Activated CD4-positive, alpha-beta T cell treated with anti-CD3 and anti-CD28 coated beads, Interleukin-2, amount 50 U/mL, for 1 hour (primary cell): ENCODE data around the gene LCE3A.
"Not testable (repeated sequence)": the region's sequence is repeated elsewhere in the genome, so short reads cannot be mapped to it uniquely, and the experiment has no call there.

ENCODE experiments used
- DNase-seq: peaks from one replicate; pipeline ENCODE4 v3.0.0-alpha.2; 2020

LCE3A gene, protein sequence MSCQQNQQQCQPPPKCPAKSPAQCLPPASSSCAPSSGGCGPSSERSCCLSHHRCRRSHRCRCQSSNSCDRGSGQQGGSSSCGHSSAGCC

GRCh38 chr1:152622803-152623202 lies at the start of gene LCE3A:
LCE3A (minus strand) TSS chr1:152623103; CDS start chr1:152623103, 0 bp downstream.
- DNase-seq, result no peak

DNA sequence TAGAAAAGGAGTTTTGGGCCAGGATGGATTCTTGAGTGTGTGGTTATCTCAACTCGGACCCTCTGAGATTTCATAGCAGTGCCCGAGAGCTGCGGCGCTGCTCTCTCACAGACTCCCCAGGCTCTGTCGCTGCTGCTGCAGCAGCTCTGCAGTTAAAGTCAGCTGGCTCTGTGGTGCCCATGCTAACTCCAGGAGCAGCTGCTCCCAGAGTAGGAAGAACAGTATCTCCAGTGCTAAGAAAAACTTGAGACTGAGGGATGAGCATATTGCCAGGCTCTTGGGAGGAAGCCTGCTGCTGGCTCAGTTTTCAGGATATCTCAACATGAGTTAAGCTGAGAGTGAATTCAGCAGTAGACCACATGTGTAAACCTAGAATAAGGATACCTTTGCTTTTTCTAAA lies 44.7 kb upstream of the LCE3A start:
- DNase-seq, result no peak

- not testable (repeated sequence) for DNase-seq
Observed at GRCh38 chr1:152666171-152666570, 43.3 kb upstream of the LCE3A start.

- no peak for DNase-seq
Observed at GRCh38 chr1:152663098-152663497, 40.2 kb upstream of the LCE3A start, which contains the start of gene LCE2D. LCE2D (plus strand) TSS chr1:152663380; CDS start chr1:152664106, 726 bp downstream.

GRCh38 chr1:152658649-152659048 lies 35.7 kb upstream of the LCE3A start:
- DNase-seq, result no peak

DNA sequence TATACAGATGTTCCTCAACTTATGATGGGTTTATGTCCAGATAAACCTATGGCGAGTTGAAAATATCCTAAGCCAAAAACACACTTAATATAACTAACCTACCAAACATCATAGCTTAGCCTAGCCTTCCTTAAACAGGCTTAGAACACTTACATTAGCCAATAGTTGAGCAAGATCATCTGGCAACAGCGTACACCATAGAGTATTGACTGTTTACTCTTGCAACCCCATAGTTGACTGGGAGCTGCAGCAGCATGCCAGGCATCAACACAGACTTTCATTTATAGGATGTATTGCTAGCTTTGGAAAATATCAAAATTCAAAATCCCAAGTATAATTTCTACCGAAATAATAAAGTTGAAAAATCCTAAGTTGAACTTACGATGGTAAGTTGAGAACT lies 34.8 kb upstream of the LCE3A start:
- DNase-seq, result no peak

GRCh38 chr1:152656459-152656858 lies 33.6 kb upstream of the LCE3A start:
- DNase-seq, result no peak

DNA sequence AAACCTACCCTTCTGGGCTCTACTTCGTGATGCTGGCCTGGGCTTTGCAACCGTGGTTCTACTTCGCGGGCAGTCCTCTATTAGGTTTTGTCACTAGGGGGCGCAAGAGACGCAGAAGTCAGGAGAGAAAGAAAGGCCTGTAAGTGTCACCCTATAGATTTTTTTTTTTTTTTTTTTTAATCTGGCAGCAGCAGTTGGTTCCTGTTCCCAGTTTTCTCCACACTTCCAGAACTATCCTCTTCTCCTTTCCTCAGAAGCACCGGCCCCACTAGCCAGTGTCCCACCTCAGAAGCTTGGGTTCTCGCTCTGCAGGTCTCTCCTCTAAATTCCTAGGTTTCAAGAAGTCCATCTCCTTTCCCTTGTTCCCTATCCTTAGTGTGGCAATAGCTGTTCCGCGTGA lies 31.2 kb upstream of the LCE3A start:
- DNase-seq, result peak; percentile 25

DNA sequence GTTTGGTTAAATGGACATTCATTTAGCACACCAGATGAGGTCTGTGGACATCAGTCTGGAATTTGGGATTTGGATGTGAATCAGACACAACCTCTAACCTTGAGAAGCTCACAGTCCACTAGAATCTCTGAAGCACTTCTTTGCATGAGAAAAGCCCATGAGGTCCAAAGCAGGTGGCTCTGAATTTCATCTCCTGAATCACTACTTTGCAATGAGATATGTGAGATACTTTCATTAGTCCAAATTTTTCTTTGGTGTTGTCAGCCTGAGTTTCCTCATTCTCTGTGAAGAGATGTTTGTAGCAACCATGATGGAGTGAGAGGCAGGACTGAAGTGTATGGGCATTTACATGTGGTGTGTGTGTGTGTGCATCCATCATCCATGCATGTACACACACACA lies 23.8 kb upstream of the LCE3A start:
- DNase-seq, result no peak

- DNase-seq, result no peak
Observed at GRCh38 chr1:152645146-152645545, 22.2 kb upstream of the LCE3A start.

DNA sequence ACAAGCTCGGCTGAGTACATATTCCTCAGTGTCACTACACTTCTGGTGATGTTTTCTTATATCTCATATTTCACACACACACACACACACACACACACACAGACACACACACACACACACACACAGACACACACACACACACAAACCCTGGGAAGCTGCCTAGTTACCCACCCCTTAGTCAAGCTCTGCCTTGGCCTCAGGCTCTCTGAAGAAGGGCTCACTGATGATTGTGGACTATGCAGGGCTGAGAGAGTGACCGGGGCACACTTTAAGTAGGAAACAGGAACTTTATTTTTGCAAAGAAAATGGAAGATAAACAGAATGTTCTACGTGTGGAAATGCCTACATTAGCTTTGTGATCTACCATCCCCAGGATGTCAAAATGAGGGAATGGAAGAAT lies 21.0 kb upstream of the LCE3A start:
- DNase-seq, result no peak

DNA sequence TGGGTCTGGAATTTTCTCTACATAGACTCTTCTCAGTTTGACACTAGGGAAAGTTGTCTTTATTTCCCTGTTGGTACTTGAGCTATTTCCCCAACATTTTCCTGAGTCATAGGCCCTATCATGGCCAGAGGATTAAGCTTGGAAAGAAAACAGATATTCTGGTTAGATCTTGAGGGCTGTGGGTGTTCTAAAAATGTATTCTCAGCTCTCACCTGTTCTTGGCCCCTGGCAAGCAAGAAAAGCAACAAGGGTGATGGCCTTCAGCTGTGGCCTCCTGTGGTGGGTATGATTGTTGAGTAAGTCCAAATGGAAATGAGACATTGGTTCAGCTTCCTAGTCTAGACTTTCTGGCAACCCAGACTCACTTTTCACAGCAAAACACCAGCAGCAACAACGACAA lies 17.4 kb upstream of the LCE3A start:
- no peak for DNase-seq

- DNase-seq, result no peak
Observed at GRCh38 chr1:152630596-152630995, 7.7 kb upstream of the LCE3A start.

- DNase-seq, result no peak
Observed at GRCh38 chr1:152626744-152627143, 3.8 kb upstream of the LCE3A start.

GRCh38 chr1:152623203-152623844 lies 421 bp upstream of the LCE3A start:
- no peak for DNase-seq

- no peak for DNase-seq
Observed at GRCh38 chr1:152621993-152622392, 910 bp downstream of the LCE3A start.

- DNase-seq, result no peak
Observed at GRCh38 chr1:152613511-152613910, 9.4 kb downstream of the LCE3A start, which contains the start of gene LCE3B. LCE3B (plus strand) TSS chr1:152613811; CDS start chr1:152613811, 0 bp downstream.

GRCh38 chr1:152599934-152600333 lies 23.0 kb downstream of the LCE3A start, which contains the start of gene LCE3C:
LCE3C (plus strand) TSS chr1:152600234; CDS start chr1:152600732, 498 bp downstream.
- no peak for DNase-seq

DNA sequence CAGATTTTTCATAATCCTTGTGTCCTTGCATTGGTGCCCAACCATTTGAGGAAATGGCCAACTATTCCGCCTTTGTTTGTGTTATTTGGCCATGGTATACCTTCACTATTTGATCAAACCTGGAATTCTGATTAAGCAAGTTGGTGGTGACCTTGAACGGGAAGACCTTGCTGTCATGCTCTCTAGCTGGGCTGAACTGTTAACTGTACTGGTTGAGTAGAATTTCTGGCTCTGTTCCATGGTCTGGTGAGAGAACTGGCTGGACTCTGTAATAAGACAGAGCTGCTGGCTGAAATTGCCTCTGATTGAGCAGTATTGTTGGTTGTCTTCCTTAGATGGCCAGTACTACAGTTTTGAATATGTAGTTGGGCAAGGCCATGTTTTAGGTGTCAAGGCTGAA lies 25.9 kb downstream of the LCE3A start:
- no peak for DNase-seq

- no peak for DNase-seq
Observed at GRCh38 chr1:152585586-152585985, 37.3 kb downstream of the LCE3A start.

GRCh38 chr1:152582647-152583046 lies 40.3 kb downstream of the LCE3A start:
- no peak for DNase-seq

- DNase-seq, result no peak
Observed at GRCh38 chr1:152580433-152580832, 42.5 kb downstream of the LCE3A start, which contains the start of gene LCE3D. LCE3D (minus strand) TSS chr1:152580516; CDS start chr1:152579936, 580 bp downstream.

GRCh38 chr1:152579526-152579925 lies 43.4 kb downstream of the LCE3A start:
- DNase-seq, result not testable (repeated sequence)

- no peak for DNase-seq
Observed at GRCh38 chr1:152577168-152577567, 45.7 kb downstream of the LCE3A start.
